ENCODE data around the gene TNS4.

TNS4 gene

GRCh38 chr17:40535438-40535837, 34.0 kb upstream of the TNS4 start:
- no peak for DNase-seq (ENCODE audit: low spot score)

GRCh38 chr17:40534371-40535189, 33.2 kb upstream of the TNS4 start:
- no peak for DNase-seq (ENCODE audit: low spot score)

- no peak for DNase-seq (ENCODE audit: low spot score)
These were observed 32.5 kb upstream of the TNS4 start for GRCh38 chr17:40533896-40534295.

- DNase-seq (ENCODE audit: low spot score), result no peak
These were observed 31.3 kb upstream of the TNS4 start for GRCh38 chr17:40532520-40533253.

GRCh38 chr17:40531051-40531991, 29.9 kb upstream of the TNS4 start:
- DNase-seq (ENCODE audit: low spot score), result no peak

- no peak for DNase-seq (ENCODE audit: low spot score)
These were observed 29.1 kb upstream of the TNS4 start for GRCh38 chr17:40530531-40530994.

GRCh38 chr17:40529991-40530390, 28.6 kb upstream of the TNS4 start:
- DNase-seq (ENCODE audit: low spot score), result no peak

GRCh38 chr17:40528692-40529417, 27.4 kb upstream of the TNS4 start:
- no peak for DNase-seq (ENCODE audit: low spot score)

GRCh38 chr17:40526668-40527067, 25.2 kb upstream of the TNS4 start:
- no peak for DNase-seq (ENCODE audit: low spot score)

- no peak for DNase-seq (ENCODE audit: low spot score)
These were observed 23.9 kb upstream of the TNS4 start for GRCh38 chr17:40525294-40525693.

- no peak for DNase-seq (ENCODE audit: low spot score)
These were observed 23.0 kb upstream of the TNS4 start for GRCh38 chr17:40524243-40524965.

GRCh38 chr17:40522961-40523310, 21.5 kb upstream of the TNS4 start:
- no peak for DNase-seq (ENCODE audit: low spot score)

GRCh38 chr17:40522250-40522960, 21.0 kb upstream of the TNS4 start:
- no peak for DNase-seq (ENCODE audit: low spot score)

- no peak for DNase-seq (ENCODE audit: low spot score)
These were observed 19.6 kb upstream of the TNS4 start for GRCh38 chr17:40520991-40521453.

GRCh38 chr17:40519089-40519775, 17.8 kb upstream of the TNS4 start:
- DNase-seq (ENCODE audit: low spot score), result no peak

- no peak for DNase-seq (ENCODE audit: low spot score)
These were observed 17.1 kb upstream of the TNS4 start for GRCh38 chr17:40518401-40519088.

GRCh38 chr17:40517981-40518380, 16.6 kb upstream of the TNS4 start:
- DNase-seq (ENCODE audit: low spot score), result no peak

GRCh38 chr17:40517286-40517662, 15.9 kb upstream of the TNS4 start:
- no peak for DNase-seq (ENCODE audit: low spot score)

All from ecto neural progenitor cell (in vitro differentiated cells).